ENCODE data around the gene C18orf63.

GRCh38 chr18:74284191-74284979 is 31.3 kb upstream of the C18orf63 start:
- TF ChIP-seq CTCF (IDR thresholded peaks at IDR 0.05) (no peak), POLR2A (IDR thresholded peaks at IDR 0.05) (no peak)
